Memory B cell (primary cell): ENCODE results near the gene LRFN4.
A peak's percentile ranks its signal among the peaks of the same experiment; 100 is the strongest.

Source experiments
- ATAC-seq: fragments of 150-1000 bp; cut with Tn5 transposase; 2 replicates; pipeline ENCODE4 v1.10.0; 2021; ENCODE audit warnings: low read depth, mild to moderate bottlenecking, moderate library complexity
- DNase-seq, 2 donors: peaks; one replicate each; pipeline ENCODE4 v3.0.0; 2022; ENCODE audit warnings: low spot score in 2 of 2
- H3K27ac Mint-ChIP-seq: one replicate; pipeline ENCODE4 v1.8.0; 2022; ENCODE audit warnings: mild to moderate bottlenecking, moderate library complexity, mixed read lengths
- H3K27me3 Mint-ChIP-seq: one replicate; pipeline ENCODE4 v1.8.0; 2022; ENCODE audit warnings: mixed read lengths
- H3K36me3 Mint-ChIP-seq: one replicate; pipeline ENCODE4 v1.8.0; 2022; ENCODE audit warnings: mild to moderate bottlenecking, mixed read lengths
- H3K4me1 Mint-ChIP-seq: one replicate; pipeline ENCODE4 v1.8.0; 2022; ENCODE audit warnings: mixed read lengths
- H3K4me3 Mint-ChIP-seq: one replicate; pipeline ENCODE4 v1.8.0; 2022; ENCODE audit warnings: mild to moderate bottlenecking, moderate library complexity, mixed read lengths
- H3K9me3 Mint-ChIP-seq: one replicate; pipeline ENCODE4 v1.8.0; 2022; ENCODE audit warnings: mixed read lengths

LRFN4 gene

DNA sequence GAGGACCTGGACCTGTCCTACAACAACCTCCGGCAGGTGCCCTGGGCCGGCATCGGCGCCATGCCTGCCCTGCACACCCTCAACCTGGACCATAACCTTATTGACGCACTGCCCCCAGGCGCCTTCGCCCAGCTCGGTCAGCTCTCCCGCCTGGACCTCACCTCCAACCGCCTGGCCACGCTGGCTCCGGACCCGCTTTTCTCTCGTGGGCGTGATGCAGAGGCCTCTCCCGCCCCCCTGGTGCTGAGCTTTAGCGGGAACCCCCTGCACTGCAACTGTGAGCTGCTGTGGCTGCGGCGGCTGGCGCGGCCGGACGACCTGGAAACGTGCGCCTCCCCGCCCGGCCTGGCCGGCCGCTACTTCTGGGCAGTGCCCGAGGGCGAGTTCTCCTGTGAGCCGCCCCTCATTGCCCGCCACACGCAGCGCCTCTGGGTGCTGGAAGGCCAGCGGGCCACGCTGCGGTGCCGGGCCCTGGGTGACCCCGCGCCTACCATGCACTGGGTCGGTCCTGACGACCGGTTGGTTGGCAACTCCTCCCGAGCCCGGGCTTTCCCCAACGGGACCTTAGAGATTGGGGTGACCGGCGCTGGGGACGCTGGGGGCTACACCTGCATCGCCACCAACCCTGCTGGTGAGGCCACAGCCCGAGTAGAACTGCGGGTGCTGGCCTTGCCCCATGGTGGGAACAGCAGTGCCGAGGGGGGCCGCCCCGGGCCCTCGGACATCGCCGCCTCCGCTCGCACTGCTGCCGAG, 1.5 kb downstream of the LRFN4 start:
- H3K27ac Mint-ChIP-seq = no peak overlapping the region
- H3K4me3 Mint-ChIP-seq = peak overlapping the region; percentile 51

DNA sequence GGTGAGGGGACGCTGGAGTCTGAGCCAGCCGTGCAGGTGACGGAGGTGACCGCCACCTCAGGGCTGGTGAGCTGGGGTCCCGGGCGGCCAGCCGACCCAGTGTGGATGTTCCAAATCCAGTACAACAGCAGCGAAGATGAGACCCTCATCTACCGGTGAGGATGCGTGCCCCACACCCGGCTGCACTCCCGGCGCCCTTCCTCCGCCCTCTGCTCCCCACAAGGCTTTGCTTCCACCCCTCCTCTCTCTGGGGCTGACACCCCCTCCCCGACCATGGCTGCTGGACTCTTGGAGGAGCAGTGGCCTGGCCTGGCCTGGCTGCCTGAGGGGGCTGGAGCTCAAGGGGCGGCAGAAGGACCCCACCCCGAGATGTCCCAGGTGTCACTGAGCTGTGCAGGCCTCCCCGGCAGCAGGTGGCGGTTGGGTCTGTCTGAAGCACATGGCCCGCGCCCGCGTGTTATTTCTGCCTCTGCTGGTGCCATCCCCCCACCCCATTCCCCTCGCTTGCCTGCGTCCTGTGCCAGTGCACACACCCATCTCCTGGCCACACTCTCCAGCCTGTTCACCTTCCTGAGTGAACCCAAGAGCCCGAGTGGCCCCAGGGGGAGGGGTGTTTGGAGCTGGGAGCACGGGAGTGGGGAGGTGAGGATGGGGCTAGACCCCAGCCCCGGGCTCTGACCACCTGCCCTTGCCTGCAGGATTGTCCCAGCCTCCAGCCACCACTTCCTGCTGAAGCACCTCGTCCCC, 2.2 kb downstream of the LRFN4 start:
- Mint-ChIP-seq H3K4me3 (peak overlapping the region; percentile 46), H3K9me3 (no peaks in the 10 kb centered on the region)
- no peak for DNase-seq

More for the DNA sequence above, 1.5 kb downstream of the LRFN4 start:
- Mint-ChIP-seq H3K9me3 (no peaks in the 10 kb centered on the region), H3K4me1 (peaks cover 7% of the 10 kb centered on the region), H3K36me3 (peaks cover 2% of the 10 kb centered on the region), H3K27me3 (no peaks in the 10 kb centered on the region)
- DNase-seq = no peak
- no peak for ATAC-seq

GRCh38 chr11:66859686-66860448, 3.0 kb downstream of the LRFN4 start:
- Mint-ChIP-seq H3K36me3 (peaks cover 2% of the 10 kb centered on the region), H3K4me3 (no peak overlapping the region), H3K4me1 (peaks cover 12% of the 10 kb centered on the region), H3K9me3 (no peaks in the 10 kb centered on the region), H3K27me3 (no peaks in the 10 kb centered on the region), H3K27ac (no peak overlapping the region)
- DNase-seq = no peak
- ATAC-seq = no peak

More for the DNA sequence above, 2.2 kb downstream of the LRFN4 start:
- no peak overlapping the region for H3K27ac Mint-ChIP-seq
- ATAC-seq = no peak
- H3K4me1 Mint-ChIP-seq = peaks cover 5% of the 10 kb centered on the region
- no peaks in the 10 kb centered on the region for H3K27me3 Mint-ChIP-seq
- H3K36me3 Mint-ChIP-seq = peaks cover 2% of the 10 kb centered on the region

DNA sequence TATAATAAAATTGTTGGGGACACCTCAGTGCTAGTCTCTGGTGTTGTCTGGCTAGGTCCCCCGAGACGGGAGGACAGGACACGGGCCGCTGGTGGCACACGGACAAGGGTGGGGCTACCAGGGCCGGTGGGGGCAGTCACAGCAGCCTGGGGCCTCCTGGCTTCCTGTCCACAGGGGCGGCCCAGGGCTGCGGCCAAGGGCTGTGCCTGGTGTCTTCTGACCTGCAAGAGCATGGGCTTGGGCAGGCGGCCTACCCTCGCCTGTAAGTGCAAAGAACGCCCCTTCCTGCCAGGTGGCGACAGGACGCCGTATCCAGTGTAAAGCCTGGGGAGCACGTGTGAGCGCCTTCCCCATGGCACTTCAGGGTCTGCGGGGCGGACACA, 3.6 kb downstream of the LRFN4 start:
- Mint-ChIP-seq H3K9me3 (no peaks in the 10 kb centered on the region), H3K27me3 (no peaks in the 10 kb centered on the region), H3K36me3 (peaks cover 2% of the 10 kb centered on the region), H3K4me1 (peaks cover 14% of the 10 kb centered on the region), H3K4me3 (no peak overlapping the region), H3K27ac (no peak overlapping the region)
- ATAC-seq (no peak), DNase-seq (no peak)

- ATAC-seq (no peak), DNase-seq (no peak)
- Mint-ChIP-seq H3K27ac (no peak overlapping the region), H3K4me3 (no peak overlapping the region), H3K4me1 (peaks cover 10% of the 10 kb centered on the region), H3K36me3 (peaks cover 2% of the 10 kb centered on the region), H3K9me3 (no peaks in the 10 kb centered on the region), H3K27me3 (no peaks in the 10 kb centered on the region)
Measured at GRCh38 chr11:66861038-66861773, 4.3 kb downstream of the LRFN4 start.

DNA sequence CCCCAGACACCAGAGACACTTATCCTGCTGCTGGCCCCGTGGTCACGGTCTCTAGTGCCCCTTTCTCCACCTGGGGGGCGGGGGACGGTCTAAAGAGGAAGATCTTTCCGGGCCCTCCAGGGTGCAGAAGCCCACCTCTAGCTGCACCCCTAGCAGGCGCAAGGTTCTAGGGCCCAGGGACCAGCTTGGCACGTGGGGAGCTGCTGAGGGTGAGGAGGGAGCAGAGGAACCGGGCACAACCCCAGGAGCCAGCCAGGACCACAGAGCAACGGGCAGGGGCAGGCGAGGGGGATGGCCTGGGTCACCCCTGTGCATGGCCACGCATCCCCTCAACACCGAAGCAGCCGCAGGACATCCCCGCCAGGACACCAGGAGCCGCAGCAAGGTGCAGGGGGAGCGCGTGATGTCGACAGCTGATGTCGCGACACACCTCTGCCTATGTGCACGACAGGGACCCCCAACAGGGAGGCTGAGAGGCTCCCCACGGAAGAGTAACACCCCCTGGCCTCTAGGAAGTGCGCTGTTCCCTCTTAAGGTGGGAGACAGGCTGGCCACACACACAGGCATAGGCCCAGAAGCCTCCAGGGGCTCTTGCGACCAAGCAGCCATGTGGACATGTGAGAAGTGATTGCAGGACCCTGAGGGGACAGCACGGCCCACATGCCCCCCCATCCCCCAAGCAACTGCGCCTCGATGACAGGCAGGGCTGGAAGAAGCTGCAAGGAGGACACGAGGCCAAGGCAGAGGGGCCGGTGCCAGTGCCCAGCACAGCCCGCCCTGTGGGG, 5.1 kb downstream of the LRFN4 start:
- Mint-ChIP-seq H3K9me3 (no peaks in the 10 kb centered on the region), H3K36me3 (peaks cover 2% of the 10 kb centered on the region), H3K27me3 (no peaks in the 10 kb centered on the region), H3K27ac (no peak overlapping the region), H3K4me1 (peaks cover 10% of the 10 kb centered on the region), H3K4me3 (no peak overlapping the region)
- DNase-seq = no peak
- no peak for ATAC-seq

- H3K4me3 Mint-ChIP-seq = no peak overlapping the region
- H3K36me3 Mint-ChIP-seq = peaks cover 2% of the 10 kb centered on the region
- no peak overlapping the region for H3K27ac Mint-ChIP-seq
- no peak for DNase-seq
- ATAC-seq = no peak
- no peaks in the 10 kb centered on the region for H3K9me3 Mint-ChIP-seq
- no peaks in the 10 kb centered on the region for H3K27me3 Mint-ChIP-seq
- peaks cover 10% of the 10 kb centered on the region for H3K4me1 Mint-ChIP-seq
Measured at GRCh38 chr11:66862559-66863037, 5.7 kb downstream of the LRFN4 start.

DNA sequence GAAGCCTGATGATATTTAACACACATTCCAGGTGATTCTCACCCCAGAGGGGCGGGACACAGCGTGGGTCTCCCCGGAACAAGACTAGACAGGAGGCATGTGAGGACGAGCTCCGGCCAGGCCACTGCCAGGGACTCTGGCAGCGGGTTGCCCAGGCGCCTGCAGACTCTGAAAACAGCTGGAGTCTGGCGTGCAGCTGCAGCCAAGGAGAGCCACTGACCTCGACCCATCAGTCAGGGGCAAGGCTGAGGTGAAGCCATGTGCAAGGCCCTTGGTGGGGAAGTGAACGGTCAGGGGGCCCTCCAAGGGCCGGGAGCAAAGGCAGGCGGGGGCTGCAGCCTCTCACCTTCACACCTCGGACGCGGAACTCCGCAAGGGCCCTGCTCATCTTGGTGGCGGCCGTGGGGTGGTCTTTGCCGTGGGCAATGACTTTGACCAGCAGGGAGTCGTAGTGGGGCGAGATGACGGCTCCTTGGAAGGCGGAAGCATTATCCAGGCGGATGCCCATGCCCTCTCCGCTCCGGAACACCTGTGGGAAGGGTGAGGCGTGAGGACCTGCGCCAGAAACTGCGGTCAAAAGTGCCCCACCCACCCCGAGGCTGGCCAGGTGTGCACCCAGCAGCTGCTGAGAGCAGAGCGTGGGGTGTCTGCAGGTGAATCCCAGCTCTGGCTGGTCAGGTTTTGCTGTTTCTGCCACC, 6.7 kb downstream of the LRFN4 start:
- H3K4me1 Mint-ChIP-seq = peaks cover 11% of the 10 kb centered on the region
- peak overlapping the region; percentile 8 for H3K4me3 Mint-ChIP-seq
- H3K9me3 Mint-ChIP-seq = no peaks in the 10 kb centered on the region
- no peaks in the 10 kb centered on the region for H3K27me3 Mint-ChIP-seq
- no peak overlapping the region for H3K27ac Mint-ChIP-seq
- no peak for DNase-seq
- H3K36me3 Mint-ChIP-seq = no peaks in the 10 kb centered on the region
- no peak for ATAC-seq

- peaks cover 14% of the 10 kb centered on the region for H3K4me1 Mint-ChIP-seq
- H3K4me3 Mint-ChIP-seq = peak overlapping the region; percentile 65
- DNase-seq = no peak
- peak; percentile 28 for ATAC-seq
- H3K27ac Mint-ChIP-seq = no peak overlapping the region
- H3K9me3 Mint-ChIP-seq = no peaks in the 10 kb centered on the region
- H3K27me3 Mint-ChIP-seq = no peaks in the 10 kb centered on the region
- H3K36me3 Mint-ChIP-seq = no peaks in the 10 kb centered on the region
Measured at GRCh38 chr11:66864172-66864901, 7.5 kb downstream of the LRFN4 start.

- Mint-ChIP-seq H3K9me3 (no peaks in the 10 kb centered on the region), H3K4me1 (peaks cover 14% of the 10 kb centered on the region), H3K27ac (no peak overlapping the region), H3K27me3 (no peaks in the 10 kb centered on the region), H3K36me3 (no peaks in the 10 kb centered on the region), H3K4me3 (no peak overlapping the region)
- no peak for DNase-seq
- ATAC-seq = no peak
Measured at GRCh38 chr11:66864924-66865697, 8.2 kb downstream of the LRFN4 start.

GRCh38 chr11:66866007-66866406, 9.1 kb downstream of the LRFN4 start:
- H3K4me3 Mint-ChIP-seq = no peak overlapping the region
- H3K36me3 Mint-ChIP-seq = no peaks in the 10 kb centered on the region
- DNase-seq = no peak
- H3K27ac Mint-ChIP-seq = no peak overlapping the region
- H3K9me3 Mint-ChIP-seq = no peaks in the 10 kb centered on the region
- peaks cover 2% of the 10 kb centered on the region for H3K27me3 Mint-ChIP-seq
- no peak for ATAC-seq
- H3K4me1 Mint-ChIP-seq = peaks cover 14% of the 10 kb centered on the region
